Measurements from ENCODE around the gene RTL5. TPM values are rescaled to one million over a fixed set of nuclear protein-coding genes. Genes with fewer than 3 reads are reported as not detected.

Gene RTL5
- total and polyA plus RNA-seq, 10 of the 15 experiments (the other 5 are each of a cell fraction or from before 2014, with no cell fraction given) = under 0.01 to 0.10 (median 0.03) TPM; not detected in 5

DNA sequence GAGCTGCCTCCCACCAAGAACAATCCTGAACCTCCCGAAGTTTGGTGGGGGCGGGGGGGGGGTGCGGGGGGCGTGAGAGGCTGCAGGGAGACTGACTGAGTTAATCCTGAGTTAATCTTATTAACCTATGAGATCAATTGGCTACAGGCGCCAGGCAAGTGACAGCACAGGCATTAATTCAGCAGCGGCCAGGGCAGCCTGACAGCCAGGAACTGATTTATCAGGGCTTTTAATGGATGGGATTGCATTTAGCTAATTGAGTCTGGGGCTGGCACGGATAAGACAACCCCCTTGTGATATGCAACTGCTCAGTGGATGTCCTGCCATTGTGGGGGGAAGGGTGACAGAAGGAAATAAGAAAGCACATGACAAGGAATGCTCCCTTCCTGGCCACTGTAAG lies 16.3 kb downstream of the RTL5 start:
- ATAC-seq = no peak
- ChIA-PET CTCF (interaction anchor here (1.2 kb wide), 1 partner anchor 12 kb away, joined by 3 read pairs; no protein-coding TSS in a partner anchor), RAD21 (ENCODE audit: unreplicated experiment) (no interaction called here), POLR2A (no interaction called here), SMC1A (ENCODE audit: uncharacterized antibody, unreplicated experiment) (interaction anchor here (1.1 kb wide), 1 partner anchor 10 kb away, joined by 3 read pairs; no protein-coding TSS in a partner anchor)
- in situ Hi-C loops (cut with MboI) = no loop called here
- TF ChIP-seq, protein P1, sequence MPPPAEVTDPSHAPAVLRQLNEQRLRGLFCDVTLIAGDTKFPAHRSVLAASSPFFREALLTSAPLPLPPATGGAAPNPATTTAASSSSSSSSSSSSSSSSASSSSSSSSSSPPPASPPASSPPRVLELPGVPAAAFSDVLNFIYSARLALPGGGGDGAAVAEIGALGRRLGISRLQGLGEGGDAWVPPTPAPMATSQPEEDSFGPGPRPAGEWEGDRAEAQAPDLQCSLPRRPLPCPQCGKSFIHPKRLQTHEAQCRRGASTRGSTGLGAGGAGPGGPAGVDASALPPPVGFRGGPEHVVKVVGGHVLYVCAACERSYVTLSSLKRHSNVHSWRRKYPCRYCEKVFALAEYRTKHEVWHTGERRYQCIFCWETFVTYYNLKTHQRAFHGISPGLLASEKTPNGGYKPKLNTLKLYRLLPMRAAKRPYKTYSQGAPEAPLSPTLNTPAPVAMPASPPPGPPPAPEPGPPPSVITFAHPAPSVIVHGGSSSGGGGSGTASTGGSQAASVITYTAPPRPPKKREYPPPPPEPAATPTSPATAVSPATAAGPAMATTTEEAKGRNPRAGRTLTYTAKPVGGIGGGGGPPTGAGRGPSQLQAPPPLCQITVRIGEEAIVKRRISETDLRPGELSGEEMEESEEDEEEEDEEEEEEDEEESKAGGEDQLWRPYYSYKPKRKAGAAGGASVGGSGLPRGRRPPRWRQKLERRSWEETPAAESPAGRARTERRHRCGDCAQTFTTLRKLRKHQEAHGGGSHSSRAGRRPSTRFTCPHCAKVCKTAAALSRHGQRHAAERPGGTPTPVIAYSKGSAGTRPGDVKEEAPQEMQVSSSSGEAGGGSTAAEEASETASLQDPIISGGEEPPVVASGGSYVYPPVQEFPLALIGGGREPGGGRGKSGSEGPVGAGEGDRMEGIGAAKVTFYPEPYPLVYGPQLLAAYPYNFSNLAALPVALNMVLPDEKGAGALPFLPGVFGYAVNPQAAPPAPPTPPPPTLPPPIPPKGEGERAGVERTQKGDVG (CRISPR knock-in tag; IDR thresholded peaks at IDR 0.05) = no peak
- TF ChIP-seq RUNX3 (IDR thresholded peaks at IDR 0.05; ENCODE audit: low read length) (no peak), WRNIP1 (IDR thresholded peaks at IDR 0.05; ENCODE audit: borderline replicate concordance, low read depth, low read length) (no peak), KAT2A (conservative IDR thresholded peaks at IDR 0.05; ENCODE audit: control insufficient read depth, low read depth, low read length) (no peak)
- no peak for DNase-seq (ENCODE audit: low read depth, low spot score)
- Histone ChIP-seq H3K9me3 (replicated peaks; ENCODE audit: control insufficient read depth, insufficient read depth, low read length) (no peaks in the 10 kb centered on the region), H3K9ac (ENCODE audit: control insufficient read depth, insufficient read depth, low read length) (no peak overlapping the region), H3K27ac (ENCODE audit: control insufficient read depth, insufficient read depth) (no peak overlapping the region), H3K4me1 (ENCODE audit: control insufficient read depth, insufficient read depth, low read length) (no peaks in the 10 kb centered on the region), H2AFZ (ENCODE audit: control insufficient read depth, low read depth, low read length) (no peak overlapping the region), H3K27me3 (replicated peaks in 1 of 2; ENCODE audit: control insufficient read depth in 2 of 2, insufficient read depth in 2 of 2, low read length in 1 of 2) (peaks cover 0 to 3% of the 10 kb centered on the region in 2 experiments; a peak in 2 of 4 replicates), H3K79me2 (ENCODE audit: control insufficient read depth, insufficient read depth, low read length) (no peaks in the 10 kb centered on the region), H3K36me3 (ENCODE audit: control insufficient read depth in 2 of 2, insufficient read depth in 2 of 2, low read length in 1 of 2) (no peaks in the 10 kb centered on the region), H3K4me2 (ENCODE audit: control insufficient read depth, insufficient read depth) (no peak overlapping the region), H4K20me1 (ENCODE audit: control insufficient read depth, insufficient read depth) (no peaks in the 10 kb centered on the region), H3K4me3 (no peak overlapping the region)
- no peak for FAIRE-seq
- 6% methylated on average over 6 of the region's 7 CpGs for WGBS (ENCODE audit: insufficient coverage, insufficient replicate concordance, low lambda C conversion rate, missing lambda C conversion rate)
- BruUV-seq (replicated peaks) = no TSS peak
- intact Hi-C loops (cut with micrococcal nuclease; ENCODE audit: unreplicated experiment) = no loop called here

All from GM12878 (cell line).